GM19351 (cell line): ENCODE data around the gene GON4L.
"Not testable (repeated sequence)": the region's sequence is repeated elsewhere in the genome, so short reads cannot be mapped to it uniquely, and the experiment has no call there.

Source experiments
- ATAC-seq: cut with Tn5 transposase; IDR thresholded peaks from one replicate; pipeline ENCODE4 v1.9.1; 2021; ENCODE audit warnings: mild to moderate bottlenecking, moderate library complexity; ENCODE audit not compliant: unreplicated experiment

GON4L gene

GRCh38 chr1:155827450-155827849 lies 29.6 kb downstream of the GON4L start:
- no peak for ATAC-seq

GRCh38 chr1:155816351-155816750 lies 40.7 kb downstream of the GON4L start:
- ATAC-seq = no peak

GRCh38 chr1:155813672-155814071 lies 43.3 kb downstream of the GON4L start:
- ATAC-seq = no peak

GRCh38 chr1:155812878-155813277 lies 44.1 kb downstream of the GON4L start:
- ATAC-seq = no peak

- ATAC-seq = no peak
These were observed 47.9 kb downstream of the GON4L start for GRCh38 chr1:155809088-155809487.

GRCh38 chr1:155801149-155801548 lies 55.9 kb downstream of the GON4L start:
- ATAC-seq = no peak

GRCh38 chr1:155795618-155796017 lies 61.4 kb downstream of the GON4L start:
- ATAC-seq = not testable (repeated sequence)

GRCh38 chr1:155794605-155795245 lies 62.3 kb downstream of the GON4L start:
- ATAC-seq = no peak

GRCh38 chr1:155793213-155793612 lies 63.8 kb downstream of the GON4L start:
- no peak for ATAC-seq

- no peak for ATAC-seq
These were observed 79.4 kb downstream of the GON4L start for GRCh38 chr1:155777582-155777981.

- ATAC-seq = no peak
These were observed 80.6 kb downstream of the GON4L start for GRCh38 chr1:155776414-155776813.

GRCh38 chr1:155773221-155773620 lies 83.8 kb downstream of the GON4L start:
- ATAC-seq = no peak

- no peak for ATAC-seq
These were observed 87.8 kb downstream of the GON4L start for GRCh38 chr1:155769257-155769656.

- not testable (repeated sequence) for ATAC-seq
These were observed 89.5 kb downstream of the GON4L start for GRCh38 chr1:155767399-155767989.

- not testable (repeated sequence) for ATAC-seq
These were observed 93.0 kb downstream of the GON4L start for GRCh38 chr1:155763989-155764388.

- not testable (repeated sequence) for ATAC-seq
These were observed 93.8 kb downstream of the GON4L start for GRCh38 chr1:155763090-155763815.

GRCh38 chr1:155761736-155762405 lies 95.1 kb downstream of the GON4L start:
- no peak for ATAC-seq

- ATAC-seq = no peak
These were observed 96.1 kb downstream of the GON4L start for GRCh38 chr1:155760751-155761475.

GRCh38 chr1:155759966-155760630 lies 96.9 kb downstream of the GON4L start:
- no peak for ATAC-seq

GRCh38 chr1:155759017-155759416 lies 98.0 kb downstream of the GON4L start:
- ATAC-seq = not testable (repeated sequence)
